Hematopoietic multipotent progenitor cell (in vitro differentiated cells): ENCODE results near the gene HMX1. TPM values are rescaled to one million over a fixed set of nuclear protein-coding genes. Genes with fewer than 3 reads are reported as not detected.

Experiments used
- DNase-seq, 3 donors: peaks; one replicate each; pipeline ENCODE4 v3.0.0-alpha.2; 2011 to 2015; ENCODE audit warnings: low read depth in 2 of 3, low spot score in 2 of 3
- total RNA-seq: library from RNA; depleted of rRNA; stranded (reverse); fragments of >200 nt; gene quantifications from one replicate; pipeline ENCODE4 v1.2.3, GENCODE V29; 2012

Gene HMX1
- total RNA-seq, 1 donor, result not detected

DNA sequence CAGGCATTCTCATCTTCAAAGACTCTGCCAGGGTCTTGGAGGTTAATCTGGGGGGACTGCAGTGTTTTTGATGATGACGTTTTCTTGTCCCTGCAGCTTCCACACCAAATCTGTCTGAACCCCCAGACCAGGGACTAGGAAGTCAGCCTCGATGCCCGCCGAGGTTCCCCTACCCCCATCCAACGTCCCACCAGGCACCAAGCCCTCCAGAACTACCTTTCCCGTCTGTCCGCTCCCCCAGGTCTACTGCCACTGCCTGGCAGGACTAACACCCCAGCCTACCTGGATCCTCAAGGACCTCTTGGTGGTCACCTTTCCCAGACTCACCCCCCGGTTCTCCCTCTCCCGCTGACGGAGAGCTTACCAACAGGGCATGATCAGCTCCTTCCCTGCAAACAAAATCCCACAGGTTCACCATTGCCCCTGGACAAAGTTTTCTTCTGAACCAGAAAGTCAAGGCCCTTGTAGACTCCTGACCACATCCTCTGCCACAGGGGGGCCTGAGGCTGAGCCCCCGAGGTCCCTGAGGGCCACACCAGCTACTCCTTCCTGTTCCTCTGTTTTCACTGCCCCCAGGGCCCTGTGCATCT, 40.9 kb downstream of the HMX1 start:
- no peak for DNase-seq

- no peak for DNase-seq
Observed at GRCh38 chr4:8830056-8830455, 41.6 kb downstream of the HMX1 start.

- DNase-seq, result no peak
Observed at GRCh38 chr4:8829584-8829983, 42.1 kb downstream of the HMX1 start.

DNA sequence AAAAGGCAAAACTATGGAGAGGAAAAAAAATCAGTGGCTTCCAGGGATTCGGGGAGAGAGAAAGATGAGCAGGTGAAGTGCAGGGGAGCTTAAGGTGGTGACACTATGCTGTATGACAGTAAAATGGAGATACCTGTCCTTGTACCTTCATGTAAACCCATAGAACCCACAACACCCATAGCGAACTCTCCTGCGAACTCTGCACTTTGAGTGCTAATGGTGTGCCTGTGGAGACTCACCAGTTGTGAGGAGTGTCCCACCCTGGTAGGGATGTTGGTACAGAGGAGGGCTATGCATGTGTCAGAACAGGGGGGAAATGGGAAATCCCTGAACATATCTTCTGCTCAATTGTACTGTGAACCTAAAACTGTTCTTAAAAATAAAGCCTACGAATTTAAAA, 42.8 kb downstream of the HMX1 start:
- DNase-seq, result no peak

DNA sequence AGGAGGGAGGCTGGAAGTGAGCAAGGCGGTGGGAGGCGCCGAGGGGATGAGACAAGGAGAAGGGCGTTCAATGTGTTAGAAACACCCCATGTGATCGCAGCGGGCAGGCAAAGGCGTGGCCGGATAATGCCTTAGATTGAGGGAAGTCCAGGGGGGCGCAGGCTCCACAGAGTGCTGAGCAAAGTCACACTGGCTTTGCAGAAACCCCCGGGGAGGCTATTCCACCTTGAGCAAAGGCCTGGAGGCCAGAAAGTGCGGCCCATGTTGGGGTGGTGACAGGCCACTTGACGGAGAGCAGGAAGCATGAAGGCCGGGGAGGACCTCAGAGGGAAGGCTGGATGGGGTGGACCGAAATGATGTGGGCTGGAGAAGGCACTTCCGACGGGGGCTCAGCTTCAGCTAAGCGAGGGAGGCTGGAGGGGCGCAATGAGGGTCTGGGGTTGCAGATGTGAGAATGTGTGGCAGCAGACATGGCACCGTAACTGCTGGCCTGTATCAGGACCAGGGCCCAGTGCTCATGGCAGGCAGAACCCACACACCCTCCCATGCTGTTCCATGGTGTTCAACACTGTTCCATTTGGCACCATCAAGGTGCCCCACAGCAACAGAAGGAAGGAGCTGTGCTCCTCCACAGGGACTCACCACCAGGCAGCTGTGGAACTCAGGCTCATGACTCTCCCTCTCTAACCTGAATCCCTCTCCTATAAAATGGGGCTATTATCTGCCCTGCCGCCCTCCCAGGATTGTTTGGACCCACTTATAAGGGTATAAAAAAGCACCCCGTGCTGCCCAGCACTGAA, 50.3 kb downstream of the HMX1 start:
- no peak for DNase-seq

- DNase-seq, result no peak
Observed at GRCh38 chr4:8820178-8821102, 51.2 kb downstream of the HMX1 start.

GRCh38 chr4:8819473-8820177, 52.0 kb downstream of the HMX1 start:
- DNase-seq, result no peak

DNA sequence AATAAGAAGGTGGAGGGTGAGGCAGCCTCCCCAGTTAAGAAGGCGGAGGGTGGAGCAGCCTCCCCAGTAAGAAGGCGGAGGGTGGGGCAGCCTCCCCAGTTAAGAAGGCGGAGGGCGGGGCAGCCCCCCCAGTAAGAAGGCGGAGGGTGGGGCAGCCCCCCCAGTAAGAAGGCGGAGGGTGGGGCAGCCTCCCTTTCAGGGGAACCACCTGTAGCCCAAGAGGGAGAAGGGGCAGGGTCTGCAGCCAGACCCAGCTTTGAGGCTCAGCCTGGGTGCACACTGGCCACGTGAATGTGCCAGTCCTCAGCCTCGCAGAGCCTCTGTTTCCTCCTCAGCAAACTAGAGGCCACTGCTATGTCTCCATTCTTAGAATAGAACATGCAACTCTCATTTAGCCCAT, 52.6 kb downstream of the HMX1 start:
- no peak for DNase-seq

GRCh38 chr4:8818063-8818881, 53.4 kb downstream of the HMX1 start:
- DNase-seq, result no peak

DNA sequence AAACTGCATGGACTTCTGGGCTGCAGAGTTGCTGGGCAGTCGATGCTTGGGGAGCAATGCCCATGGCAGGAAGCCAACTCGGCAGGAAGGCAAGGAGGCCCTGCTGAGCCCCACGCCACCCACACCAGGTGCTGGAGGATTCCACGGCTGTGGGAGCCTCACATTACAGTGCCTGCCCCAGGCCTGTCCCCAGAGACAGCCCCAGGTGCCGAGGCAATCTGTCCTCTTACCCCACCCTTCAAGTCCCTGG, 53.9 kb downstream of the HMX1 start:
- no peak for DNase-seq

DNA sequence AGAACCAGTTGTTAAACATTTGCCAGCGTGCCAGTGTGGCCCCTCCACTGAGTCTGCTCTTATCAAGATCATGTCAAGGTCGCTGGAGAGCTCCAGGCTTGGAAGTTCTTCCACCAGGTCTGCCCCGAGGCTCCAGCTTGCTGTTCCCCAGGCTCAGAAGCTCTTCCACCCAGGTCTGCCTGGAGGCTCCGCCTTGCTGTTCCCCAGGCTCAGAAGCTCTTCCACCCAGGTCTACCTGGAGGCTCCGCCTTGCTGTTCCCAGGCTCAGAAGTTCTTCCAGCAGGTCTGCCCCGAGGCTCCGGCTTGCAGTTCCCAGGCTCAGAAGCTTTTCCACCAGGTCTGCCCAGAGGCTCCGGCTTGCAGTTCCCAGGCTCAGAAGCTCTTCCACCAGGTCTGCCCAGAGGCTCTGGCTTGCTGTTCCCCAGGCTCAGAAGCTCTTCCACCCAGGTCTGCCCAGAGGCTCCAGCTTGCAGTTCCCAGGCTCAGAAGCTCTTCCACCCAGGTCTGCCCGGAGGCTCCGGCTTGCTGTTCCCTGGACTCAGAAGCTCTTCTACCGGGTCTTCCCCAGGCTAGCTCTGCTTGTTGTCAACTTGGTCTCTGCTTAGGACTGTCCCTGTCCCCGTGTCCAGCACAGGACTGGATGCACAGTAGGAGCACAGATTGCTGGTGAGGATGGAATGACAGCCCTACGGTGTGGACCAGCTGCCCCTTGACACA, 54.4 kb downstream of the HMX1 start:
- DNase-seq, result no peak
